ENCODE results near the gene RUNDC3A. TPM values are rescaled to one million over a fixed set of nuclear protein-coding genes. Genes with fewer than 3 reads are reported as not detected.

RUNDC3A gene
- total and polyA plus RNA-seq, 2 of the 13 experiments (the other 11 are each of a cell fraction or from before 2014, with no cell fraction given), result 0.25 TPM; not detected in 1

DNA sequence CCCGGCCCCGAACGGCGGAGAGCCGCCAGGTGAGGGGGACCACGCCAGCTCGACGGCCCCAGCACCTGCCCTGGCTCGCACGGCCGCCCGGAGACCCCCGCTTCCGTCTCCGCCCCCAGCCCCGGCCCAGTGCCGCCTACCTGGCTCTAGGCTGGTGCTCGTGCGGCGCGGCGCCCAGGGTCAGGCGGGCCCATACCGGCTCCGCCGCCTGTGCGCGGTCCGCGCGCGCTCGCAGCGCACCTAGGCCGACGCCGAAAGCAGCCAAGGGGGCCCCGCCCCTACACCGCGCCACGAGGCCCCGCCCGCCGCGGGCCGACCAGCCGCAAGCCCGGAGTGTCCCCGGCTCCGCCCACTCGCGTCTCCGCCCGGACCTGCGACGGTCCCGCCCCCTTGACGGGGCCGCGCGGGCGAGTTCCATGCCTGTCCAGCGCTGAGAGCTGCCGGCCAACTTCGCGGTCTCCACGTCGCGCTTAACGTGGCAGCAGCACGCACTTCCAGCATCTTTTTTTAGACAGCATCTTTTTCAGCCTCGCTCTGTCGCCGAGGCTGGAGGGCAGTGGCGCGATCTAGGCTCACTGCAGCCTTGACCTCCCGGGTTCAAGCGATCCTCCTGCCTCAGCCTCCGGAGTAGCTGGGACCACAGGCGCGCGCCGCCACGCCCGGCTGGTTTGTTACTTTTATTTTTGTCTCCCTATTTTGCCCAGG lies 16.3 kb downstream of the RUNDC3A start, which contains the start of gene SLC25A39 (continued):
- TF ChIP-seq ZNF138 (CRISPR knock-in tag; IDR thresholded peaks at IDR 0.05; ENCODE audit: low read depth), result peak; percentile 54; the same call in 1 of the 2 replicates
- peak; percentile 54; the same call in 1 of the 2 replicates for TF ChIP-seq MEIS1 (CRISPR knock-in tag; IDR thresholded peaks at IDR 0.05; ENCODE audit: borderline replicate concordance)
- TF ChIP-seq, protein P1, sequence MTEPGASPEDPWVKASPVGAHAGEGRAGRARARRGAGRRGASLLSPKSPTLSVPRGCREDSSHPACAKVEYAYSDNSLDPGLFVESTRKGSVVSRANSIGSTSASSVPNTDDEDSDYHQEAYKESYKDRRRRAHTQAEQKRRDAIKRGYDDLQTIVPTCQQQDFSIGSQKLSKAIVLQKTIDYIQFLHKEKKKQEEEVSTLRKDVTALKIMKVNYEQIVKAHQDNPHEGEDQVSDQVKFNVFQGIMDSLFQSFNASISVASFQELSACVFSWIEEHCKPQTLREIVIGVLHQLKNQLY (CRISPR knock-in tag; IDR thresholded peaks at IDR 0.05), result peak; percentile 27; the same call in 1 of the 2 replicates
- TF ChIP-seq ZNF615 (CRISPR knock-in tag; IDR thresholded peaks at IDR 0.05; ENCODE audit: borderline replicate concordance), result no peak
- TF ChIP-seq HMG20B (CRISPR knock-in tag; conservative IDR thresholded peaks at IDR 0.05), result 0 out of 2 replicates have a peak, but pooled peaks have one; percentile 18
- peak; percentile 23 for TF ChIP-seq HNRNPK (IDR thresholded peaks at IDR 0.05; ENCODE audit: low read depth, low read length, poor library complexity, severe bottlenecking)
- TF ChIP-seq TOPORS (CRISPR knock-in tag; IDR thresholded peaks at IDR 0.05), result 0 out of 2 replicates have a peak, but pooled peaks have one; percentile 51
- 0 out of 2 replicates have a peak, but pooled peaks have one; percentile 69 for TF ChIP-seq ZNF180 (CRISPR knock-in tag; IDR thresholded peaks at IDR 0.05; ENCODE audit: borderline replicate concordance, low read depth)
- TF ChIP-seq ZNF724P (CRISPR knock-in tag; IDR thresholded peaks at IDR 0.05; ENCODE audit: borderline replicate concordance), result peak; percentile 26; the same call in 1 of the 2 replicates
- peak; percentile 40; the same call in 1 of the 2 replicates for TF ChIP-seq PHF20 (CRISPR knock-in tag; IDR thresholded peaks at IDR 0.05)
- TF ChIP-seq ZBTB7A (CRISPR knock-in tag; IDR thresholded peaks at IDR 0.05), result peak; percentile 41; the same call in 1 of the 2 replicates
- peak; percentile 75 for TF ChIP-seq ZNF883 (CRISPR knock-in tag; IDR thresholded peaks at IDR 0.05; ENCODE audit: not compliant biosample characterization)
- no peak for TF ChIP-seq SNAPC2 (CRISPR knock-in tag; IDR thresholded peaks at IDR 0.05)
- TF ChIP-seq KLF6 (CRISPR knock-in tag; IDR thresholded peaks at IDR 0.05), result peak; percentile 86
- peak; percentile 19; the same call in 1 of the 2 replicates for TF ChIP-seq ZNF331 (CRISPR knock-in tag; IDR thresholded peaks at IDR 0.05)
- TF ChIP-seq ISL2 (CRISPR knock-in tag; IDR thresholded peaks at IDR 0.05), result peak; percentile 10; the same call in 1 of the 2 replicates
- TF ChIP-seq, protein P2, sequence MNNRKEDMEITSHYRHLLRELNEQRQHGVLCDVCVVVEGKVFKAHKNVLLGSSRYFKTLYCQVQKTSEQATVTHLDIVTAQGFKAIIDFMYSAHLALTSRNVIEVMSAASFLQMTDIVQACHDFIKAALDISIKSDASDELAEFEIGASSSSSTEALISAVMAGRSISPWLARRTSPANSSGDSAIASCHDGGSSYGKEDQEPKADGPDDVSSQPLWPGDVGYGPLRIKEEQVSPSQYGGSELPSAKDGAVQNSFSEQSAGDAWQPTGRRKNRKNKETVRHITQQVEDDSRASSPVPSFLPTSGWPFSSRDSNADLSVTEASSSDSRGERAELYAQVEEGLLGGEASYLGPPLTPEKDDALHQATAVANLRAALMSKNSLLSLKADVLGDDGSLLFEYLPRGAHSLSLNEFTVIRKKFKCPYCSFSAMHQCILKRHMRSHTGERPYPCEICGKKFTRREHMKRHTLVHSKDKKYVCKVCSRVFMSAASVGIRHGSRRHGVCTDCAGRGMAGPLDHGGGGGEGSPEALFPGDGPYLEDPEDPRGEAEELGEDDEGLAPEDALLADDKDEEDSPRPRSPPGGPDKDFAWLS (CRISPR knock-in tag; IDR thresholded peaks at IDR 0.05; ENCODE audit: borderline replicate concordance), result no peak
- TF ChIP-seq, protein P3, sequence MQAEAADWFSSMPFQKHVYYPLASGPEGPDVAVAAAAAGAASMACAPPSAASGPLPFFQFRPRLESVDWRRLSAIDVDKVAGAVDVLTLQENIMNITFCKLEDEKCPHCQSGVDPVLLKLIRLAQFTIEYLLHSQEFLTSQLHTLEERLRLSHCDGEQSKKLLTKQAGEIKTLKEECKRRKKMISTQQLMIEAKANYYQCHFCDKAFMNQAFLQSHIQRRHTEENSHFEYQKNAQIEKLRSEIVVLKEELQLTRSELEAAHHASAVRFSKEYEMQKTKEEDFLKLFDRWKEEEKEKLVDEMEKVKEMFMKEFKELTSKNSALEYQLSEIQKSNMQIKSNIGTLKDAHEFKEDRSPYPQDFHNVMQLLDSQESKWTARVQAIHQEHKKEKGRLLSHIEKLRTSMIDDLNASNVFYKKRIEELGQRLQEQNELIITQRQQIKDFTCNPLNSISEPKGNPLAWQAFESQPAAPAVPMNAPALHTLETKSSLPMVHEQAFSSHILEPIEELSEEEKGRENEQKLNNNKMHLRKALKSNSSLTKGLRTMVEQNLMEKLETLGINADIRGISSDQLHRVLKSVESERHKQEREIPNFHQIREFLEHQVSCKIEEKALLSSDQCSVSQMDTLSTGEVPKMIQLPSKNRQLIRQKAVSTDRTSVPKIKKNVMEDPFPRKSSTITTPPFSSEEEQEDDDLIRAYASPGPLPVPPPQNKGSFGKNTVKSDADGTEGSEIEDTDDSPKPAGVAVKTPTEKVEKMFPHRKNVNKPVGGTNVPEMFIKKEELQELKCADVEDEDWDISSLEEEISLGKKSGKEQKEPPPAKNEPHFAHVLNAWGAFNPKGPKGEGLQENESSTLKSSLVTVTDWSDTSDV (CRISPR knock-in tag; IDR thresholded peaks at IDR 0.05), result no peak
- TF ChIP-seq CBFB (CRISPR knock-in tag; IDR thresholded peaks at IDR 0.05), result no peak
- TF ChIP-seq HDAC6 (IDR thresholded peaks at IDR 0.05; ENCODE audit: low read depth, low read length), result no peak
- TF ChIP-seq, protein P4, sequence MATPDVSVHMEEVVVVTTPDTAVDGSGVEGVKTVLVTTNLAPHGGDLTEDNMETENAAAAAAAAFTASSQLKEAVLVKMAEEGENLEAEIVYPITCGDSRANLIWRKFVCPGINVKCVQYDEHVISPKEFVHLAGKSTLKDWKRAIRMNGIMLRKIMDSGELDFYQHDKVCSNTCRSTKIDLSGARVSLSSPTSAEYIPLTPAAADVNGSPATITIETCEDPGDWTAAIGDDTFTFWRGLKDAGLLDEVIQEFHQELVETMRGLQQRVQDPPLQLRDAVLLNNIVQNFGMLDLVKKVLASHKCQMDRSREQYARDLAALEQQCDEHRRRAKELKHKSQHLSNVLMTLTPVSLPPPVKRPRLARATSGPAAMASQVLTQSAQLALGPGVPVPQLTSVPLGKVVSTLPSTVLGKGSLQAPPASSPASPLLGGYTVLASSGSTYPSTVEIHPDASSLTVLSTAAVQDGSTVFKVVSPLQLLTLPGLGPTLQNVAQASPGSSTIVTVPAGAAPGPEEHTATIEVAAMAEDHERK (CRISPR knock-in tag; IDR thresholded peaks at IDR 0.05; ENCODE audit: low read depth), result no peak
- peak; percentile 91; the same call in 1 of the 2 replicates for TF ChIP-seq TMF1 (CRISPR knock-in tag; IDR thresholded peaks at IDR 0.05; ENCODE audit: low read depth)
- TF ChIP-seq RBM22 (optimal IDR thresholded peaks at IDR 0.05; ENCODE audit: low read length), result no peak
- TF ChIP-seq NFE2 (CRISPR knock-in tag; IDR thresholded peaks at IDR 0.05), result no peak
